GM18519 (cell line): Measurements from ENCODE around the gene CSAG2.
"Not testable (repeated sequence)": the region's sequence is repeated elsewhere in the genome, so short reads cannot be mapped to it uniquely, and the experiment has no call there.

Source experiments
- ATAC-seq: cut with Tn5 transposase; IDR thresholded peaks from one replicate; pipeline ENCODE4 v1.9.1; 2021; ENCODE audit warnings: mild to moderate bottlenecking, moderate library complexity; ENCODE audit not compliant: unreplicated experiment, low FRiP score

Gene CSAG2

GRCh38 chrX:152709173-152709572 is at the start of gene CSAG2:
CSAG2 (minus strand) TSS chrX:152709273; CDS start chrX:152709112, 161 bp downstream.
- ATAC-seq: not testable (repeated sequence)

GRCh38 chrX:152754871-152755270 is 45.8 kb upstream of the CSAG2 start:
- not testable (repeated sequence) for ATAC-seq

GRCh38 chrX:152753686-152754650 is 44.9 kb upstream of the CSAG2 start, which contains the start of gene MAGEA2:
MAGEA2 (minus strand) TSS chrX:152753842; CDS start chrX:152751363, 2,479 bp downstream.
- ATAC-seq: not testable (repeated sequence)

GRCh38 chrX:152738560-152738959 is 29.5 kb upstream of the CSAG2 start:
- no peak for ATAC-seq

GRCh38 chrX:152736528-152736927 is 27.5 kb upstream of the CSAG2 start:
- not testable (repeated sequence) for ATAC-seq

- ATAC-seq: no peak
Measured at GRCh38 chrX:152735860-152736511, 26.9 kb upstream of the CSAG2 start.

GRCh38 chrX:152735101-152735500 is 26.0 kb upstream of the CSAG2 start:
- no peak for ATAC-seq

- ATAC-seq: not testable (repeated sequence)
Measured at GRCh38 chrX:152734143-152734858, 25.2 kb upstream of the CSAG2 start.

GRCh38 chrX:152733261-152733975 is 24.3 kb upstream of the CSAG2 start, which contains the start of the genes CSAG1 and MAGEA12:
CSAG1 (minus strand) TSS chrX:152733721; CDS start chrX:152732460, 1,261 bp downstream.
MAGEA12 (plus strand) TSS chrX:152733757; CDS start chrX:152736162, 2,405 bp downstream.
- no peak for ATAC-seq

- no peak for ATAC-seq
Measured at GRCh38 chrX:152725409-152725808, 16.3 kb upstream of the CSAG2 start.

GRCh38 chrX:152713815-152714787 is 5.0 kb upstream of the CSAG2 start, which contains the start of gene MAGEA2B:
MAGEA2B (plus strand) TSS chrX:152714628; CDS start chrX:152717107, 2,479 bp downstream.
- not testable (repeated sequence) for ATAC-seq

- not testable (repeated sequence) for ATAC-seq
Measured at GRCh38 chrX:152713195-152713594, 4.1 kb upstream of the CSAG2 start.

GRCh38 chrX:152706500-152706899 is 2.6 kb downstream of the CSAG2 start:
- not testable (repeated sequence) for ATAC-seq

GRCh38 chrX:152700390-152700789 is 8.7 kb downstream of the CSAG2 start:
- not testable (repeated sequence) for ATAC-seq

- not testable (repeated sequence) for ATAC-seq
Measured at GRCh38 chrX:152697952-152698931, 10.8 kb downstream of the CSAG2 start, which contains the start of gene MAGEA3. MAGEA3 (plus strand) TSS chrX:152698794; CDS start chrX:152700833, 2,039 bp downstream.

GRCh38 chrX:152681012-152681411 is 28.1 kb downstream of the CSAG2 start:
- peak; percentile 49 for ATAC-seq

GRCh38 chrX:152674652-152675051 is 34.4 kb downstream of the CSAG2 start:
- not testable (repeated sequence) for ATAC-seq
